Lower leg skin (tissue), 3 donors: ENCODE data around the gene CALML6.

ENCODE experiments used
- CTCF ChIP-seq, 3 donors: fragments of 450-650 bp; IDR thresholded peaks; one replicate each; pipeline ENCODE4 v1.5.1; 2016; ENCODE audit warnings: antibody characterized with exemption in 3 of 3, mild to moderate bottlenecking in 3 of 3, moderate library complexity in 2 of 3
- POLR2A ChIP-seq, 2 donors: fragments of 450-650 bp; IDR thresholded peaks; one replicate each; pipeline ENCODE4 v1.6.1; 2016 to 2017; ENCODE audit warnings: antibody characterized with exemption in 2 of 2, mild to moderate bottlenecking in 1 of 2, moderate library complexity in 1 of 2

- TF ChIP-seq CTCF (IDR thresholded peaks at IDR 0.05), result no peak
- TF ChIP-seq POLR2A (IDR thresholded peaks at IDR 0.05), result no peak
Measured at GRCh38 chr1:1874901-1875300, 40.2 kb upstream of the CALML6 start.
